ENCODE data around the gene FAM78B.
A peak's percentile ranks its signal among the peaks of the same experiment; 100 is the strongest.

- TF ChIP-seq CTCF (IDR thresholded peaks at IDR 0.05), result peak in 2 of 4 experiments; percentile 23 to 38
- TF ChIP-seq POLR2A (IDR thresholded peaks at IDR 0.05), result no peak
Observed at GRCh38 chr1:166145499-166145898, 21.3 kb downstream of the FAM78B start.
